Stomach (tissue), 4 donors: ENCODE results near the gene FURIN.

Source experiments
- CTCF ChIP-seq, 7 experiments: fragments of 450-650 bp in 4 of 7; fragments of 200-600 bp in 3 of 7; sonication (generic) in 3 of 7; IDR thresholded peaks; one replicate each; pipeline ENCODE4 v1.5.1; 2016 to 2019; ENCODE audit warnings: antibody characterized with exemption in 7 of 7, control low read depth in 2 of 7, mild to moderate bottlenecking in 1 of 7
- POLR2A ChIP-seq, 4 donors: fragments of 450-650 bp; IDR thresholded peaks; one replicate each; pipeline ENCODE4 v1.6.1; 2016; ENCODE audit warnings: antibody characterized with exemption in 4 of 4, control low read depth in 2 of 4, mild to moderate bottlenecking in 1 of 4, moderate library complexity in 1 of 4
- POLR2AphosphoS5 ChIP-seq, 3 donors: sonication (generic); formaldehyde crosslinking; IDR thresholded peaks; one replicate each; pipeline ENCODE4 v1.6.1; 2016; ENCODE audit warnings: antibody characterized with exemption in 3 of 3

DNA sequence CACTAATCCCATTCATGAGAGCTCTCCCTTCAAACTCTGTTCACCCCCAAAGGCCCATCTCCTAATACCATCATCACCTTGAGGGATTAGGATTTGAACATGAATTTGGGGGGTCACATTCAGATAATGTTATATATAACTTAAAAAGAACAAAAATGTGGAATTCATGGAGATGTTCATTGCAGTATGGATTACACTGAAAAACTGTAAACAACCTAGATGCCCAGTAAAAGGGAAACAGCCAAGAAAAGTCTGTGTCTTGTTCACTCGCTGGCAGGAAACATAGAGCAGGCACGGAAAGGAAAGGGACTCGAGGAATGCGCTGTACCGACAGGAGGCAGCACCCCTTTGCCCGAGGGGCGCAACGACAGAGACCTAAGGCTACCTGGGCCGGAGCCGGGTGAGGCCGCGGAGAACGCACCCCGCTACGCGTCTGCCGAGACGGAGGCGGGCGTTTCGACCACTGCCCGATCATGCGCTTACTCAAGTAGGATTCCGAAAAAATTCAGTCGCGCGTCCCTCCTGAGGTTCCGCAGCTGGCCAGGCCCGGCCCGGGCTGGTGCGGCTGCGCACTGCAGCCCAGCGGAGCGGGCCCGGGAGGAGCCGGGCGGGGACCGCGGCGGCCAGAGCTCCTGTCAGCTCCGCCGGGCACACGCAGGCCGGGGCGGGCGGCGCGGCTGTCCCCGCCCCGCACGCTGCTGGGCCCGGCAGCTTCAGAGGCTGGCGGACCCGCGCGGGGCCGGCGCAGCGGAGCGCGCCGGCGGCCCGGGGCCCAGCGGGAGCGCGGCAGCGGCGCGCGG is 33.9 kb downstream of the FURIN start:
- TF ChIP-seq CTCF (IDR thresholded peaks at IDR 0.05) (peak in 5 of 7 experiments; percentile 65 to 81 (median 79)), POLR2AphosphoS5 (IDR thresholded peaks at IDR 0.05) (peak in 1 of 3 donors; percentile 78), POLR2A (IDR thresholded peaks at IDR 0.05) (no peak)
